ENCODE results near the gene LAIR1.

GRCh38 chr19:54379187-54379678 is 14.5 kb upstream of the LAIR1 start:
- TF ChIP-seq CTCF (conservative IDR thresholded peaks at IDR 0.05) (no peak), ZFX (IDR thresholded peaks at IDR 0.05) (no peak)
